SK-N-SH treated with all-trans-retinoic acid at 6 μM for 48 hours (cell line): ENCODE data around the gene RERE.

Source experiments
- ARNTL ChIP-seq: fragments of 450-650 bp; formaldehyde crosslinking; IDR thresholded peaks from 2 replicates; pipeline ENCODE4 v1.5.0; 2020; ENCODE audit warnings: low read depth, mild to moderate bottlenecking, moderate library complexity, borderline replicate concordance
- GLIS3 ChIP-seq: fragments of 250-450 bp; sonication (Bioruptor Pico); IDR thresholded peaks from 2 replicates; pipeline ENCODE4 v1.5.0; 2020; ENCODE audit warnings: mild to moderate bottlenecking, moderate library complexity
- RARB ChIP-seq: fragments of 250-450 bp; sonication (Bioruptor Pico); IDR thresholded peaks from 2 replicates; pipeline ENCODE4 v1.8.0; 2021; ENCODE audit warnings: mild to moderate bottlenecking, moderate library complexity
- TCF4 ChIP-seq: fragments of 250-450 bp; sonication (Bioruptor Pico); IDR thresholded peaks from 2 replicates; pipeline ENCODE4 v1.8.0; 2021; ENCODE audit warnings: mild to moderate bottlenecking, moderate library complexity, borderline replicate concordance
- ZNF565 ChIP-seq: fragments of 450-650 bp; formaldehyde crosslinking; conservative IDR thresholded peaks from 2 replicates; pipeline ENCODE4 v1.5.0; 2020; ENCODE audit warnings: low read depth, mild to moderate bottlenecking, moderate library complexity

GRCh38 chr1:8797216-8797615, 20.2 kb downstream of the RERE start:
- no peak for TF ChIP-seq ARNTL (CRISPR knock-in tag)
- TF ChIP-seq GLIS3 (CRISPR knock-in tag), result no peak
- TF ChIP-seq TCF4 (CRISPR knock-in tag), result no peak
- no peak for TF ChIP-seq RARB
- TF ChIP-seq ZNF565 (CRISPR knock-in tag), result no peak
